ENCODE measurements around the gene SYNGR3.

SYNGR3 gene

DNA sequence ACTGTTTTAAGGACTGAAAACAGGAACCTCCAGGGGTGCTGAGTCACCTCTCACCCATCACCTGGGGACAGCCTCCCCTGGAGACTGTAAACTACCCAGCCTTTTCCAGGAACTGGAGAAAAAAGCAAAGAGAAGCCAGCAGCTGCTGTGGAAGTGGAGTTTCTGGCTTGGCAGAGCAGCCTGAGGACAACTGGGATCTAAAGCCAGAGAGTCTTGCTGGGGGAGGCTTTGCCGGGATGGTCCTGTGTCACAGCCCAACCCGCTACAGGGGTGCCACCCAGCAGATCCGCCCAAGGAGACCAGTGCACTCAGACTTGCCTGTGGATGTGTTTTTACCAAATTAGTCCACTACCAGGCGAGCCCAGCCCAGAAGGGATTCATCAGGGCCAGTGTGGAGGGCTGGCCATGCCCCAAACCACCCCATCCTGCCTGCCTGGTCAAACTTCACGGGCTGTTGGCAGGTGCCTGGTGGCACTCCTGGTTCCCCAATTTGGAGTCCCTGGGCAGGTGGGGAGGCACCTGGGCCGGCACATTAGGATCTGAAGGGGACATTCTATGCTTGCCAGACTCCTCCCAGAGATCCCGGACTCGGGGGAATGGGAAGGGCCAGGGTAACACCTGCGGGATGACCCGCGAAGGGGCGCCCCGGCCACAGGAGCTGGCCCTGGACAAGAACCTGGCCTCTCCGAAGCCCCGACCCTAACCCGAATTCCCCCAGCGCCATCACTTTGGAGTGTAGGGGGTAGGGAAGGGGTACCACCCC, 47.5 kb upstream of the SYNGR3 start:
- peak overlapping the region; percentile 86 for H3K9ac ChIP-seq (ENCODE audit: low read length)
- H3K4me1 ChIP-seq (ENCODE audit: low read length) = peaks cover 27% of the 10 kb centered on the region
- peak overlapping the region; percentile 88 for H3K4me3 ChIP-seq (ENCODE audit: low read length)
- peak overlapping the region; percentile 90 for H3K4me2 ChIP-seq (ENCODE audit: low read length)
- no peak for TF ChIP-seq CTCF (IDR thresholded peaks at IDR 0.05; ENCODE audit: low read depth, low read length)
- no peak for TF ChIP-seq EZH2phosphoT487 (IDR thresholded peaks at IDR 0.05; ENCODE audit: low read depth)
- H3K27ac ChIP-seq (ENCODE audit: low read length) = peak overlapping the region; percentile 77
- H3K36me3 ChIP-seq (replicated peaks; ENCODE audit: low read depth, low read length) = peaks cover 27% of the 10 kb centered on the region
- peaks cover 15% of the 10 kb centered on the region for H4K20me1 ChIP-seq (ENCODE audit: insufficient read depth, low read length)
- H3K9me3 ChIP-seq (ENCODE audit: insufficient read depth, low read length) = no peaks in the 10 kb centered on the region
- H3K79me2 ChIP-seq (ENCODE audit: low read length) = peaks cover 19% of the 10 kb centered on the region
- H2AFZ ChIP-seq (ENCODE audit: low read depth, low read length) = no peak overlapping the region
- H3K27me3 ChIP-seq (ENCODE audit: low read depth, low read length) = no peaks in the 10 kb centered on the region

DNA sequence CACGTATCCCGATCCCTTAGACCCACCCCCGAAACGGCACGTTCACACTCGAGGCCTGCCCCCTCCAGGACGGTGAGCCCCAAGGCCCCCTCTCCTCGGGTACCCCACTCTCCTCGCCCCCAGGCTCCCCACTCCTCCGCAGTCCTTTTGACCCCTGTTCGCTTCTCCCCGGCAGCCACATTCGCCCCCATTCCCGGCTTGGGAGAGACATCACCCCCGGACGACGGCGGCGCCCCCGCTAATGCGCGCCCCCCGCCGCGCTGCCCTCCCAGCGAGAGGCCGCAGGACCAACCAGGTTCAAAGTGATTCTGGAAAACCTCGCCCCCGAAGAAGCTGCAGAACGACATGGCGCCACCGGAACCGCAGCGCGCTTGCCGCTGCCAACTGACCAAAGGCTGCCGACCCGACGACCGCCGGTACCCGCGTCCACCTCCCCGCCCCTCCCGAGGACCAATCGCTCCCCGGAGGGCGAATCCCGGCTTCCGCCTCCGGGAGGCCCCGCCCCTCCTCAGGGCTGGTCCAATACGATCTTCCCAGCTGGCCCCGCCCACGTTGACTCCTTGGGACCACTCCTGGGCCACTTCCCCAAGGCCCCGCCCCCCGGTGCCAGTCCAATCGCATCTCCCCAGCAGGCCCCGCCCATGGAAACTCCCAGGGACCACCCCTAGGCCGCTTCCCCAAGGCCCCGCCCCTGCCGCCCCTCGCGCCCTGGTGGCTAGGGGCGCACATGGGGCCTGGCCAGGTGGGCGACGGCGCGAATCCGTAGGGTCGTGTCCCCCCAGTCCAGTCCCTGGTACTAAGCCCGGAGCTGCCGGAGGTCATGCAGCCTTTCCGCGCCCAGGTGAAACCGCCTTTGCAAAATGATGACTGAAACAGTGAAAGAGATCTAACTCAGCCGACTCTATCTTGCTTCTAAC, 46.7 kb upstream of the SYNGR3 start, which contains the start of gene MSRB1:
TSS of gene MSRB1 (minus strand) at position 390 of the 917 bp plus-strand sequence. CDS start at position 347, 43 bp downstream.
- Histone ChIP-seq H3K27ac (ENCODE audit: low read length) (peak within 1 kb of the TSS; percentile 77), H2AFZ (ENCODE audit: low read depth, low read length) (peak within 1 kb of the TSS; percentile 55; the same call in 1 of the 2 replicates)
- TF ChIP-seq CTCF (IDR thresholded peaks at IDR 0.05; ENCODE audit: low read depth, low read length) (no peak), EZH2phosphoT487 (IDR thresholded peaks at IDR 0.05; ENCODE audit: low read depth) (no peak)

DNA sequence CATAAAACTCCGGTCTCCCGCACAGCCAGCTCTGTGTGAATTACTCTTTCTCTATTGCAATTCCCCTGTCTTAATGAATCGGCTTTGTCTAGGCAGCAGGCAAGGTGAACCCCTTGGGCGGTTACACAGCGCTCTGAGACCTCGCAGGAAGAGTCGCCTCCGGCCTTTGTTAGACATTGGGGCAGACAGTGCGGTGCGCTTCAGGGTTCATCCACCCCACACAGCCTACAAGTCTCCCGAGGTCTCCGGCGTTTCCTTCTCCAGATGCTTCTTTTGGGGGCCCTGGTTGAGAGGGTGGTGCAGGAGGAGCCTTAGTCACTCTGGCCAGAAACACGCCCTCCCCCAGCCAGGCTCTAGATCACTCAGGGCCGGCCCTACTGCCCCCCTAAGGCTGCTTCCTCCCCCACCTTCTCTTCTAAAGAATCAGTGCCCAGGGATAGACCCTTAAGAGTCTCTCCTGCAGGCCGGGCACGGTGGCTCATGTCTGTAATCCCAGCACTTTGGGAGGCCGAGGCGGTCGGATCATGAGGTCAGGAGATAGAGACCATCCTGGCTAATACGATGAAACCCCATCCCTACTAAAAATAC, 45.1 kb upstream of the SYNGR3 start:
- no peaks in the 10 kb centered on the region for H3K9me3 ChIP-seq (ENCODE audit: insufficient read depth, low read length)
- H3K27me3 ChIP-seq (ENCODE audit: low read depth, low read length) = no peaks in the 10 kb centered on the region
- H3K4me1 ChIP-seq (ENCODE audit: low read length) = peaks cover 27% of the 10 kb centered on the region

More for the DNA sequence above, 46.7 kb upstream of the SYNGR3 start, which contains the start of gene MSRB1:
- Histone ChIP-seq H3K4me3 (ENCODE audit: low read length) (peak within 1 kb of the TSS; percentile 88), H3K4me1 (ENCODE audit: low read length) (peaks cover 27% of the 10 kb centered on the region), H3K9me3 (ENCODE audit: insufficient read depth, low read length) (no peaks in the 10 kb centered on the region), H3K36me3 (replicated peaks; ENCODE audit: low read depth, low read length) (peaks cover 22% of the 10 kb centered on the region), H3K27me3 (ENCODE audit: low read depth, low read length) (no peaks in the 10 kb centered on the region), H4K20me1 (ENCODE audit: insufficient read depth, low read length) (peaks cover 15% of the 10 kb centered on the region), H3K9ac (ENCODE audit: low read length) (peak within 1 kb of the TSS; percentile 86), H3K79me2 (ENCODE audit: low read length) (peaks cover 19% of the 10 kb centered on the region), H3K4me2 (ENCODE audit: low read length) (peak within 1 kb of the TSS; percentile 90)

More for the DNA sequence above, 45.1 kb upstream of the SYNGR3 start:
- Histone ChIP-seq H4K20me1 (ENCODE audit: insufficient read depth, low read length) (peaks cover 15% of the 10 kb centered on the region), H3K4me3 (ENCODE audit: low read length) (no peak overlapping the region), H3K36me3 (replicated peaks; ENCODE audit: low read depth, low read length) (peaks cover 10% of the 10 kb centered on the region), H3K27ac (ENCODE audit: low read length) (no peak overlapping the region), H3K9ac (ENCODE audit: low read length) (no peak overlapping the region), H2AFZ (ENCODE audit: low read depth, low read length) (no peak overlapping the region), H3K4me2 (ENCODE audit: low read length) (no peak overlapping the region), H3K79me2 (ENCODE audit: low read length) (peaks cover 19% of the 10 kb centered on the region)
- TF ChIP-seq CTCF (IDR thresholded peaks at IDR 0.05; ENCODE audit: low read depth, low read length) (no peak), EZH2phosphoT487 (IDR thresholded peaks at IDR 0.05; ENCODE audit: low read depth) (no peak)
